GM12878 (cell line): ENCODE data around the gene CDC14A. TPM values are rescaled to one million over a fixed set of nuclear protein-coding genes. Genes with fewer than 3 reads are reported as not detected.

Experiments
- ATF2 ChIP-seq: IDR thresholded peaks from 2 replicates; pipeline ENCODE4 v1.6.1; 2012; ENCODE audit warnings: low read length, inconsistent platforms
- BACH1 ChIP-seq: fragments of 450-650 bp; IDR thresholded peaks from 2 replicates; pipeline ENCODE4 v1.6.1; 2017; ENCODE audit warnings: mild to moderate bottlenecking, borderline replicate concordance
- CREM ChIP-seq: IDR thresholded peaks from 2 replicates; pipeline ENCODE4 v1.6.1; 2014; ENCODE audit warnings: antibody characterized with exemption, low read depth
- IRF4 ChIP-seq: IDR thresholded peaks from 2 replicates; pipeline ENCODE4 v1.6.1; 2011; ENCODE audit warnings: low read depth, low read length
- NKRF ChIP-seq: fragments of 450-650 bp; conservative IDR thresholded peaks from 2 replicates; pipeline ENCODE4 v1.6.1; 2017; ENCODE audit warnings: mild to moderate bottlenecking, moderate library complexity
- RUNX3 ChIP-seq: IDR thresholded peaks from 2 replicates; pipeline ENCODE4 v1.6.1; 2012; ENCODE audit warnings: low read length, inconsistent platforms
- TCF12 ChIP-seq: IDR thresholded peaks from 2 replicates; pipeline ENCODE4 v1.6.1; 2011; ENCODE audit warnings: low read depth, mild to moderate bottlenecking, low read length
- TCF7 ChIP-seq: IDR thresholded peaks from 2 replicates; pipeline ENCODE4 v1.6.1; 2014; ENCODE audit warnings: antibody characterized with exemption, borderline replicate concordance
- polyA plus RNA-seq, 11 experiments: library from polyadenylated mRNA; depleted of rRNA in 4 of 11; unstranded in 6 of 11; stranded (reverse) in 5 of 11; fragments of >200 nt; fragmentation: Nextera tagmentation in 4 of 11; fragmentation: Illumina TruSeq in 1 of 11; extraction: Ambion mirVana in 4 of 11; extraction: Trizol in 1 of 11; gene quantifications; 1 replicate in 1 of 11; 2 replicates in 10 of 11; pipeline versions ENCODE4 v1.2.1 to v1.2.3, GENCODE V29; 2011 to 2016; ENCODE audit warnings: inconsistent platforms in 2 of 11, missing spikeins in 2 of 11, low read depth in 1 of 11
- total RNA-seq, 4 experiments: library from RNA; depleted of rRNA in 3 of 4; stranded (reverse); fragments of >200 nt in 3 of 4; fragmentation: Illumina TruSeq in 1 of 4; extraction: Trizol in 1 of 4; gene quantifications; 2 replicates each; pipeline versions ENCODE4 v1.2.1 to v1.2.3, GENCODE V29; 2013 to 2021
- TF ChIP-seq, protein P1 (sequence below): fragments of 450-650 bp; IDR thresholded peaks from 2 replicates; pipeline ENCODE4 v1.6.1; 2017; ENCODE audit warnings: mild to moderate bottlenecking, low read depth, inconsistent platforms; ENCODE audit not compliant: poor library complexity, severe bottlenecking
- TF ChIP-seq, protein P2 (sequence below): fragments of 450-650 bp; IDR thresholded peaks from 2 replicates; pipeline ENCODE4 v1.6.1; 2016; ENCODE audit warnings: mild to moderate bottlenecking

The CDC14A gene
- total and polyA plus RNA-seq, 10 of the 15 experiments (the other 5 are each of a cell fraction or from before 2014, with no cell fraction given) = 1.5 to 7.1 (median 5.5) TPM

DNA sequence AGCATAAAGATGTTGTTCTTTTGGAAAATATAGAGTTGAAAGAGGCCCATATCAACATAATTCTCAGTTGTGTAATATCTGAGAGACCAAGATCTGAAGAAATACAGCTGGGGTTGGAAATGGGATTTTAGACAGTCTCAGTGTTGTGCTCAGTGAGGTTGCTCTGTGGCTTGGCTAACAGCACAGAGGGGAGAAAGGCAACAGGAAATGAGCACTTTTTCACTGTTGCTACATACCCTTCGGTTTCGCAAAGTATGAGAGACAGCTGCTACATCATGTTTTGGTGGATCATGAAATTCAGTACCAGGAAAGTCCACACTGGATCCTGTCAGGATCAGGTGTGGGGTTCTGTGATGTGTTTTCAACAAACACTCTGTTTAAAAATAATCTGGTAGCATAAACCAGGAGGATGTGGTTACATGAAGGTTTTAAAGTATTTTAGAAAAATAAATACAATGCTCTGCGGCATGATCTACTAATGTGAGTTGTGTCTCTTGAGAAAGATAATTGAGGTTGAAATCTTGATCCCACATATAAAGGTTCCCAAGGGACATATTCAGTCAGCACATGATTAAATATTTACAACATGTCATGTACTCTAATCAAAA is 178.7 kb downstream of the CDC14A start (continued):
- TF ChIP-seq, protein P1, sequence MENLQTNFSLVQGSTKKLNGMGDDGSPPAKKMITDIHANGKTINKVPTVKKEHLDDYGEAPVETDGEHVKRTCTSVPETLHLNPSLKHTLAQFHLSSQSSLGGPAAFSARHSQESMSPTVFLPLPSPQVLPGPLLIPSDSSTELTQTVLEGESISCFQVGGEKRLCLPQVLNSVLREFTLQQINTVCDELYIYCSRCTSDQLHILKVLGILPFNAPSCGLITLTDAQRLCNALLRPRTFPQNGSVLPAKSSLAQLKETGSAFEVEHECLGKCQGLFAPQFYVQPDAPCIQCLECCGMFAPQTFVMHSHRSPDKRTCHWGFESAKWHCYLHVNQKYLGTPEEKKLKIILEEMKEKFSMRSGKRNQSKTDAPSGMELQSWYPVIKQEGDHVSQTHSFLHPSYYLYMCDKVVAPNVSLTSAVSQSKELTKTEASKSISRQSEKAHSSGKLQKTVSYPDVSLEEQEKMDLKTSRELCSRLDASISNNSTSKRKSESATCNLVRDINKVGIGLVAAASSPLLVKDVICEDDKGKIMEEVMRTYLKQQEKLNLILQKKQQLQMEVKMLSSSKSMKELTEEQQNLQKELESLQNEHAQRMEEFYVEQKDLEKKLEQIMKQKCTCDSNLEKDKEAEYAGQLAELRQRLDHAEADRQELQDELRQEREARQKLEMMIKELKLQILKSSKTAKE = no peak
- TF ChIP-seq CREM = 0 out of 2 replicates have a peak, but pooled peaks have one; percentile 19
- TF ChIP-seq RUNX3 = peak; percentile 69
- TF ChIP-seq, protein P2, sequence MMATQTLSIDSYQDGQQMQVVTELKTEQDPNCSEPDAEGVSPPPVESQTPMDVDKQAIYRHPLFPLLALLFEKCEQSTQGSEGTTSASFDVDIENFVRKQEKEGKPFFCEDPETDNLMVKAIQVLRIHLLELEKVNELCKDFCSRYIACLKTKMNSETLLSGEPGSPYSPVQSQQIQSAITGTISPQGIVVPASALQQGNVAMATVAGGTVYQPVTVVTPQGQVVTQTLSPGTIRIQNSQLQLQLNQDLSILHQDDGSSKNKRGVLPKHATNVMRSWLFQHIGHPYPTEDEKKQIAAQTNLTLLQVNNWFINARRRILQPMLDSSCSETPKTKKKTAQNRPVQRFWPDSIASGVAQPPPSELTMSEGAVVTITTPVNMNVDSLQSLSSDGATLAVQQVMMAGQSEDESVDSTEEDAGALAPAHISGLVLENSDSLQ = peak; percentile 57; the same call in 1 of the 2 replicates
- 0 out of 2 replicates have a peak, but pooled peaks have one; percentile 31 for TF ChIP-seq ATF2
- TF ChIP-seq BACH1 = no peak
- no peak for TF ChIP-seq TCF7
- TF ChIP-seq NKRF = no peak
- peak; percentile 33; the same call in 1 of the 2 replicates for TF ChIP-seq TCF12
- peak; percentile 72 for TF ChIP-seq IRF4
